Stimulated activated naive CD8-positive, alpha-beta T cell treated with anti-CD3 and anti-CD28 coated beads, Interleukin-15, Interleukin-2, amounts not matched to agents 100 ng/mL and 50 ng/mL, for 24 hours (primary cell): Measurements from ENCODE around the gene PROP1.
A peak's percentile ranks its signal among the peaks of the same experiment; 100 is the strongest.
"Not testable (repeated sequence)": the region's sequence is repeated elsewhere in the genome, so short reads cannot be mapped to it uniquely, and the experiment has no call there.

Experiments
- H3K27ac Mint-ChIP-seq: one replicate; pipeline ENCODE4 v1.8.0; 2021; ENCODE audit warnings: mild to moderate bottlenecking, mixed read lengths
- H3K27me3 Mint-ChIP-seq: one replicate; pipeline ENCODE4 v1.8.0; 2021; ENCODE audit warnings: mixed read lengths
- H3K36me3 Mint-ChIP-seq: one replicate; pipeline ENCODE4 v1.8.0; 2021; ENCODE audit warnings: low read depth, mixed read lengths
- H3K4me1 Mint-ChIP-seq: one replicate; pipeline ENCODE4 v1.8.0; 2021; ENCODE audit warnings: low read depth, mixed read lengths
- H3K4me3 Mint-ChIP-seq: one replicate; pipeline ENCODE4 v1.8.0; 2021; ENCODE audit warnings: mild to moderate bottlenecking, mixed read lengths
- H3K9me3 Mint-ChIP-seq: one replicate; pipeline ENCODE4 v1.8.0; 2021; ENCODE audit warnings: mixed read lengths

Gene PROP1

GRCh38 chr5:177987326-177987725 lies 8.7 kb downstream of the PROP1 start:
- Mint-ChIP-seq H3K36me3 (no peaks in the 10 kb centered on the region), H3K4me1 (peaks cover 8% of the 10 kb centered on the region), H3K4me3 (no peak overlapping the region), H3K27me3 (peaks cover 62% of the 10 kb centered on the region), H3K27ac (no peak overlapping the region), H3K9me3 (no peaks in the 10 kb centered on the region)

GRCh38 chr5:177985430-177986040 lies 10.5 kb downstream of the PROP1 start:
- no peaks in the 10 kb centered on the region for H3K36me3 Mint-ChIP-seq
- no peaks in the 10 kb centered on the region for H3K9me3 Mint-ChIP-seq
- H3K27me3 Mint-ChIP-seq, result peaks cover 71% of the 10 kb centered on the region
- H3K4me1 Mint-ChIP-seq, result peaks cover 8% of the 10 kb centered on the region
- H3K4me3 Mint-ChIP-seq, result peak overlapping the region; percentile 63
- H3K27ac Mint-ChIP-seq, result no peak overlapping the region

GRCh38 chr5:177984584-177985206 lies 11.3 kb downstream of the PROP1 start:
- H3K27ac Mint-ChIP-seq, result no peak overlapping the region
- peaks cover 8% of the 10 kb centered on the region for H3K4me1 Mint-ChIP-seq
- no peaks in the 10 kb centered on the region for H3K36me3 Mint-ChIP-seq
- peak overlapping the region; percentile 63 for H3K4me3 Mint-ChIP-seq
- peaks cover 70% of the 10 kb centered on the region for H3K27me3 Mint-ChIP-seq
- no peaks in the 10 kb centered on the region for H3K9me3 Mint-ChIP-seq

DNA sequence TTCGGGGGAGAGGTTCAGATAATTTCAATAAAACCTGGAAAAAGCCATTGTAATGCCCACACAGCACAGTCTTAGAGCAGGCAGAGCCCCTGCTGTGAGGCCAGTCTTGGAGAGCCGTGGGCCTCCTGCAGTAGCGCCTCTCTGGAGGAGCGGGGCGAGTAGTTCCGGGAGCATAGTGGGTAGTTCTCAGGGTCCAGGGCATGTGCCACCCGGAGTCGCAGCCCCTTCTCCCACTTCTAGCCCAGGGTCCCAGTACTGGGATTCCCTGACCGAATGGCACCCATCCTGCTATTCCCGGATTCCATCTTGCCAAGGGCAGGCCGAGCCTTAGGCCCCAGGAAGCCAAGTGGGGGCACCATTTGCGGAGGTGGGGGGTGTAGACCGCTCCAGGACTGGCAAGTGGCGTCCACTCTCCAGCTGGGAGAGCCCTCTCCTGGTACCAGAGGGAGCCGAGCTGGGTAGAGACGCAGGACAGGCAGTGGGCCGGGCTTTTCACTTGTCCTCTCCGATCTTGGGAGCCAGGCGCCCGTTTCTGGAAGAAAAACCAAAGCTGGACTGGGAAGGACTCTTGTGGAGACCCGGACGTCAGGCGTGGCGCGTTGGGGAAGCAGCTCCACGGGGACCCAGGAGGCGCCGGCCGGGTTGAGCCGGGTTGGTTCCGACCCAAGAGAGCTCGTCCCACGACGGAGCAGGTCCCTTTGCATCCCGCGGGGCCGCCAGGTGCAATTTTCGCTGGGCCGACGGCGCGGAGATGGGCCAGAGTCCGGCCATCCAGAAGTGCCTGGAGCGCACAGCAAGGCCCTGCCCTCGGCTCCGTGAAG lies 12.1 kb downstream of the PROP1 start:
- Mint-ChIP-seq H3K4me1 (peaks cover 8% of the 10 kb centered on the region), H3K27ac (no peak overlapping the region), H3K9me3 (no peaks in the 10 kb centered on the region), H3K27me3 (peaks cover 63% of the 10 kb centered on the region), H3K36me3 (no peaks in the 10 kb centered on the region), H3K4me3 (no peak overlapping the region)

DNA sequence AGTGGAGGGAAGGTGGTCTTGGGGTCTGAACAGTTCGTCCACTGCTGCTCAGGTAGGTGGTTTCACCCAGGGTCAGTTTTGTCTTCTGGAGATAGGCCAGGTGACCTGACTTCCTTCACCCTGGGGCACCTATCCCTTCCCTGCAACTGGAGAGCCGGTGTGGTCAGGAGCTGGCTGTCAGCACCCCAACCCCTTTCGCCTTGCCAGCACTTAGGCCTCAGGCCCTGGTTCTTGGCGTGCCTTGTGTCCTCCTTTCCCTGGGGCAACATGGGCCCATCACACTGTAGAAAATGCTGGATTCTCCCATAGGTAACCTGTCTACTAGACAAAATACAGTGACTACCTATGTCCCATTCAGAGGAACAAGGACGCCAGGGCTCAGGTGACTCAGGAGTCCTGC lies 13.1 kb downstream of the PROP1 start:
- no peak overlapping the region for H3K27ac Mint-ChIP-seq
- peaks cover 8% of the 10 kb centered on the region for H3K4me1 Mint-ChIP-seq
- no peaks in the 10 kb centered on the region for H3K9me3 Mint-ChIP-seq
- no peak overlapping the region for H3K4me3 Mint-ChIP-seq
- peaks cover 61% of the 10 kb centered on the region for H3K27me3 Mint-ChIP-seq
- no peaks in the 10 kb centered on the region for H3K36me3 Mint-ChIP-seq

DNA sequence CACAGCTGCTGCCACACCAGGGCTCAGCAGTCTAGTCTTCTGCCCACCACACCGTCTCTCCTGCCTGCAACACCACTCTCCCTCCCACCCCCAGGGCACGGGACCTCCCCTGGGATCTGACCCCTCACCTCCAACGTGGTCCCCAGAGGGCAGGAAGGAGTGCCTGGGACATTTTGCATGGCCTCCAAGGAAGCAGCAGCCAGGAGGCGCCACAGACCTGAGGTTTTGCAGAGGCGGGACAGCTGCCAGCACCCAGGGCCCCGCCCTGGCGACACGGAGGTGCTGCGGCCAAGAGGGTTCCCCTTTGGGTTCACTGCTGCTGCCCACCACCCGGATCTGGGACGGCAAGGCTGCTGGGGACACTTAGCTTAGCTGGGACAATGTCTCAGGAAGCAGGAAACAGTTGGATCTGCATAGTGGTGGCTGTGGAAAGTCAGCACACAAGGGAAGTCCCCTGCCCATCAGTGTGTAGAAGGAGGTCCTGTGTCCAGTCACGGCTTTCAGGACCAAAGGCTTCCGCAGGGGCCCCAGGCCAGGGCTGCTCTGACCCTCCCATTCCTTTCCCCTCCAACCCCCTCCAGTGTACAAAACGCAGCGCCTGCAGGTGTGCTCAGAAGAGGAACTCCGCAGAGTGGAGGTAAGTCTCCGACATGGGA lies 13.8 kb downstream of the PROP1 start:
- Mint-ChIP-seq H3K4me3 (no peak overlapping the region), H3K9me3 (no peaks in the 10 kb centered on the region), H3K4me1 (peaks cover 8% of the 10 kb centered on the region), H3K27me3 (peaks cover 58% of the 10 kb centered on the region), H3K36me3 (no peaks in the 10 kb centered on the region), H3K27ac (no peak overlapping the region)

- Mint-ChIP-seq H3K9me3 (no peaks in the 10 kb centered on the region), H3K36me3 (no peaks in the 10 kb centered on the region), H3K4me3 (no peak overlapping the region), H3K4me1 (peaks cover 8% of the 10 kb centered on the region), H3K27me3 (peaks cover 51% of the 10 kb centered on the region), H3K27ac (no peak overlapping the region)
Observed at GRCh38 chr5:177981296-177982071, 14.6 kb downstream of the PROP1 start.

- H3K27ac Mint-ChIP-seq, result no peak overlapping the region
- H3K36me3 Mint-ChIP-seq, result no peaks in the 10 kb centered on the region
- H3K4me3 Mint-ChIP-seq, result no peak overlapping the region
- H3K9me3 Mint-ChIP-seq, result no peaks in the 10 kb centered on the region
- H3K4me1 Mint-ChIP-seq, result peaks cover 8% of the 10 kb centered on the region
- H3K27me3 Mint-ChIP-seq, result peaks cover 47% of the 10 kb centered on the region
Observed at GRCh38 chr5:177980743-177981151, 15.3 kb downstream of the PROP1 start.

GRCh38 chr5:177977600-177977999 lies 18.4 kb downstream of the PROP1 start:
- H3K27ac Mint-ChIP-seq, H3K9me3 Mint-ChIP-seq, H3K36me3 Mint-ChIP-seq, H3K4me3 Mint-ChIP-seq, H3K4me1 Mint-ChIP-seq: not testable (repeated sequence)
- peaks cover 28% of the 10 kb centered on the region for H3K27me3 Mint-ChIP-seq

- Mint-ChIP-seq H3K36me3 (no peaks in the 10 kb centered on the region), H3K4me3 (no peak overlapping the region), H3K9me3 (peaks cover 7% of the 10 kb centered on the region), H3K4me1 (no peaks in the 10 kb centered on the region), H3K27ac (no peak overlapping the region), H3K27me3 (peaks cover 15% of the 10 kb centered on the region)
Observed at GRCh38 chr5:177973066-177973635, 22.9 kb downstream of the PROP1 start.

DNA sequence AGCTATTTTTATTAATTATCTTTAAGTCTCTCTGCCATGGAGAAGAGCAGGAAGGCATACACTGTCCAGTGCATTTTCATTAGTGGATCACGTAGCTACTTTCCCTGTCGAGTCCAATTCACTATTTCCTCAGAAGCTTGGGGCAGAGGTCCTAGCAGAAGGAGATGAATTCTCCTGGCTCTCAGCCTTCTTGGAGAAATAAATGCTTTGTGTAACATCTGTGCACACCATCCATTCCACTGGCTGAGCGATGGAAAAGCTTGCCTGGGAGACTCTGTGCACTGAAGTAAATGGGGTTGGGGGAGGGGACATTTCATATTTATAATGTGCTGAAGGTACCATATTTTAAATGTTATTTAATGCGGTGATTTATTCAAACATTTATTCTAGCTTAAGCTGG lies 23.4 kb downstream of the PROP1 start:
- H3K36me3 Mint-ChIP-seq, result no peaks in the 10 kb centered on the region
- H3K27me3 Mint-ChIP-seq, result peaks cover 15% of the 10 kb centered on the region
- no peak overlapping the region for H3K27ac Mint-ChIP-seq
- no peaks in the 10 kb centered on the region for H3K4me1 Mint-ChIP-seq
- H3K4me3 Mint-ChIP-seq, result no peak overlapping the region
- H3K9me3 Mint-ChIP-seq, result peaks cover 7% of the 10 kb centered on the region

DNA sequence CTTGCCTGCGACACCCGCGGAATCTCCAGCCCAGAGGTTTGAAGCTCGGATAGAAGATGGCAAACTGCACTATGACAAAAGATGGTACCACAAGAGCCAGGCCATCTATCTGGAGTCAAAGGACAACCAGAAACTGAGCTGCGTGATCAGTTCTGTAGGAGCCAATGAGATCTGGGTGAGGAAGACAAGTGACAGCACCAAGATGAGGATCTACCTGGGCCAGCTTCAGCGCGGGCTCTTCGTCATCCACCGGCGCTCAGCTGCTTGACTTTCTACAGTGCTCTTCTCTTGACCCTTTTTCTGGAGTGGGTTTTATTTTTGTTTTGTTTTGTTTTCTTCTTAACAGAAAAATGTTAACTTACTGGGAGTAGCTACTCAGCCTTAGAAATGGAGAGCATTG lies 24.0 kb downstream of the PROP1 start:
- not testable (repeated sequence) for H3K4me3 Mint-ChIP-seq, H3K9me3 Mint-ChIP-seq, H3K4me1 Mint-ChIP-seq, H3K36me3 Mint-ChIP-seq, H3K27ac Mint-ChIP-seq
- H3K27me3 Mint-ChIP-seq, result peaks cover 12% of the 10 kb centered on the region

DNA sequence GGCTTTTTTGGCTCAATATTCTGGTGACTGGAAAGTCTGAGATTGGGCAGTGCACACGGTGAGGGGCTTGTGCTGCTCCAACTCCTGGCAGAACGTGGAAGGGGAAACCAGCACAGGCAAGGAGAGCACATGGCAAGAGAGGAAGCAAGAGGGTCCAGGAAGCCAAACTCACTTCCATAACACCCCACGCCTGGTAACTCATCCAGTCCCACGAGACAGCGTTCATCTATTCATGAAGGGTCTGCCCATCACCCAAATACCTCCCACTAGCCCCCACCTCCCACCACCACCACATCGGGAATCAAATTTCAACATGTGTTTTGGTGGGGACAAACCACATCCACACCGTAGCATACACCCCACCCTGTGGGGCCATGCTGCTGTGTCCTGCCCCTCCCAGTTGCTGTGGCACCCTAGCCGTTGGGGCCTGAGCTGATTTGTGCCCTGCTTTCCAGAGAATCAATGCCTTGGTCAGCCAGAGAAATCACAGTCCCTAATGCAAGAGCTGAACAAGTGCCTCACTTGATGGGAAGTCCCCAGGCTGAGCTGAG lies 27.3 kb downstream of the PROP1 start:
- Mint-ChIP-seq H3K27ac (no peak overlapping the region), H3K4me1 (peaks cover 4% of the 10 kb centered on the region), H3K36me3 (no peaks in the 10 kb centered on the region), H3K27me3 (peaks cover 9% of the 10 kb centered on the region), H3K9me3 (peaks cover 4% of the 10 kb centered on the region), H3K4me3 (no peak overlapping the region)
